GM21515 (cell line): Measurements from ENCODE around the gene UGT2A1.
A peak's percentile ranks its signal among the peaks of the same experiment; 100 is the strongest.
"Not testable (repeated sequence)": the region's sequence is repeated elsewhere in the genome, so short reads cannot be mapped to it uniquely, and the experiment has no call there.

Experiments used
- ATAC-seq: cut with Tn5 transposase; IDR thresholded peaks from one replicate; pipeline ENCODE4 v1.9.1; 2021; ENCODE audit not compliant: unreplicated experiment

Gene UGT2A1

DNA sequence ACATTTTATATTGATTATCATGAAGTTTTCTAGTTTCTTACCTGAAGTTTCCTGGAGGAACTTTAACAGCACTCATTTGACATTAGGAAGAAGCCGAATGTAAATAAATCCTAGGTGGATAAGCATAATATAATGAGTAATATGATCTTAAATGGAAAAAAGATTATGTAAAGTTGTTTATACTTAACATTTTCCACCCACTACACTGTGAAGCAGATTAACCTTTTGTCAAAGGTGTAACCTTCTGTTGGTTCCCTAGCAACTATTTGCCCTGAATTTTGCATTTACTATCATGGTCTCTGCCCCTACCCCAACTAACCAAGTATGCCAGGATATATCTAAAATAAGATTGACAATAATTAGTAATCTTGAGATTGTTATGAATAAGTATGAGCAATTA lies at the start of gene UGT2A1:
Gene UGT2A1 (minus strand): TSS at position 101 of the 400 bp plus-strand sequence. CDS start 5,603 bp downstream, outside the sequence.
- no peak for ATAC-seq

DNA sequence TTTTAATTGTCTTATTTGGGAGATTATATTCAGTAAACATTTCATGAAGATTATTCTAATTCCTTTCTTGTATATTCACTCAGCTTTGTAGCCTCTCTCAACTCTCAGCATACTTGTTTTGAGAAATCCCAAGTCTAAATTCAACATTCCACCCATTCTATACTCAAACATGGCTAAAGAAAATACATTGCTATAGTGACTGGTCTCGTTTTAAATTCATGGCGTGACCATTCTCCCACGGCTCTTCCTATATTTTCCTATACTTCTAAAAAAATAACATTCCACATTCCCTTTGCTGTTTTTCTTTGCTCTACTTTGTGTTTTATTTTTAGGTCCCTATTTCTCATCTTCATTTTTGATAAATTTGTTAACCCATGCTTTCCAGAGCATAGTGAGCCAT lies 49.2 kb upstream of the UGT2A1 start:
- no peak for ATAC-seq

DNA sequence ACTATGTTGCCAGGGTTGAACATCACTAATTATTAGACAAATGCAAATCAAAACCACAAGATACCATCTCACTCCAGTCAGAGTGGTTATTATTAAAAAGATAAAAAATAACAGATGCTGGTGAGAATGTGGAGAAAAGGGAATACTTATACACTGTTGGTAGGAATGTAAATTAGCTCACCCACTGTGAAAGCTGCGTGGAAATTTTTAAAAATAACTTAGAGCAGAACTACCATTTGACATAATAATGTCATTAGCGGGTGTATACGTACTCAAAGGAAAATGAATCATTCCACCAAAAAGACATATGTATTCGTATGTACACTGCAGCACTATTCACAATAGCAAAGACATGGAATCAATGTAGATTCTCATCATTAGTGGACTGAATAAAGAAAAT lies 48.6 kb upstream of the UGT2A1 start:
- ATAC-seq, result no peak

DNA sequence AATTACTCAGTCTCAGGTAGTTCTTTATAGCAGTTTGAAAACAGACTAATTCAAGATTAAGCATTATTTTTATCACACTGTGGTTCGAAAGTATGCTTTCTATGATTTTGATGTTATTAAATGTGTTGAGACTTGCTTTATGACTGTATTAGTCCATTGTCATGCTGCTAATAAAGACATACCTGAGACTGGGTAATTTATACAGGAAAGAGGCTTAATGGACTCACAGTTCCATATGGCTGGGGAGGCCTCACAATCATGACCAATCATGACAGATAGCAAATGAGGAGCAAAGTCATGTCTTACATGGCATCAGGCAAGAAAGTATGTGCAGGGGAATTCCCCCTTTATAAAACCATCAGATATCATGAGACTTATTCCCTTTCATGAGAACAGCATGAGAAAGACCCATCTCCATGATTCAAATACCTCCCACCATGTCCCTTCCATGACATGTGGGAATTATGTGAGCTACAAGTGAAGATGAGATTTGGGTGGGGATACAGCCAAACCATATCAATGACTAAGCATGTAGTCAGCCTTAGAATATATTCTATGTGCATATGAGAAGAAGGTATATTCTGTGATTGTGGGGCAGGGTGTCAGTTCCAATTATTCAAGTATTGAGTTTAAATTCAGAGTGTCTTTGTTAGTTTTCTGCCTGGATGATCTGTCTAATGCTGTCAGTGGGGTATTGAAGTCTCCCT lies 44.6 kb upstream of the UGT2A1 start:
- no peak for ATAC-seq

DNA sequence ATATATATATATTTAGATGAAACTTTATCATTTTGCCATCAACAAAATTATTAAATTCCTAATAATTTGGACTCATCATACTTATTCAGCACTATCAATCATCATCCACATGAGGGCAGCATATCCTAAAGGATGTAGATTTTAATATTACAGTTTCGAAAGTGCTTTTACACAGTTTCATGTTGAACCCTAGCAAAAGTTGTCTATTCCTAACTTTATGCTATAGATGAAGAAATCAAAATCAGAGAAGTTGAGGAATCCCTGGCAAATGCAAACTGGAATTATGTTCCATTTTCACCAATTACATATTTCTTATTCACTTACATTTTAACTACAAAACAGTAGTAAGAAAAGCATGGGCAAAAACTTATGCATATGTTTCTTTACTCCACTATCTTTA lies 36.6 kb upstream of the UGT2A1 start:
- ATAC-seq, result peak; percentile 72

DNA sequence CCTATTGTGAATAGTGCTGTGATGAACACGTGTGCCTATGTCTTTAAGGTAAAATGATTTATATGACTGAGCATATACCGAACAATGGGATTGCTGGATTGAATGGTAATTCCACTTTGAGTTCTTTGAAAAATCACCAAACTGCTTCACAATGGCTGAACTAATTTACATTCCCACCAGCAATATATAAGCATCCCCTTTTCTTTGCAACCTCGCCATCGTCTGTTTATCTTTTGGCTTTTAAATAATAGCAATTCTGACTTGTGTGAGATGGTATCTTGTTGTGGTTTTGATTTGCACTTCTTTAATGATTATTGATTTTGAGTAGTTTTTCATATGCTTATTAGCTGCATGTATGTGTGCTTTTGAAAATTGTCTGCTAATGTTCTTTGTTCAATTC lies 31.8 kb upstream of the UGT2A1 start:
- no peak for ATAC-seq

DNA sequence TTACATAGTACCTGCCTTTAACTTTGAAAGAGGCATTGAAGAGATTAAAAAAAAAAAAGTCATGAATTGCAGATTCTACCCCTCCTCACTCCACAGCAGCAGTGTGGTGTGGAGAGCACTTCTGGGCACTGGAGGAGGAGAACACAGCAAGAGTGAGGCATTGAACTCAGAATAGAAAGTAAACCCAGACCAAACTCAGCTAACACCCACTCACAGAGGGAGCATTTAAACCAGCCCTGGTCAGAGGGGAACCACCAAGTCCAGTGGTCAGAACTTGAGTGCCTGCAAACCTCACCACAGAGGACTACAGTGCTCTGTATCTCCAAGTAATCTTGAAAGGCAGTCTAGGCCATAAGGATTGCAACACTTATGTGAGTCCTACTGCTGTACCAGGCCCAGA lies 15.6 kb upstream of the UGT2A1 start:
- no peak for ATAC-seq

DNA sequence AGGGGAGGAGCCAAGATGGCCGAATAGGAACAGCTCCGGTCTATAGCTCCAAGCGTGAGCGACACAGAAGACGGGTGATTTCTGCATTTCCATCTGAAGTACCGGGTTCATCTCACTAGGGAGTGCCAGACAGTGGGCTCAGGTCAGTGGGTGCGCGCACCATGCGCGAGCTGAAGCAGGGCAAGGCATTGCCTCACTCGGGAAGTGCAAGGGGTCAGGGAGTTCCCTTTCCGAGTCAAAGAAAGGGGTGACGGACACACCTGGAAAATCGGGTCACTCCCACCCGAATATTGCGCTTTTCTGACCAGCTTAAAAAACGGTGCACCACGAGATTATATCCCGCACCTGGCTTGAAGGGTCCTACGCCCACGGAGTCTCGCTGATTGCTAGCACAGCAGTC lies 11.0 kb upstream of the UGT2A1 start:
- ATAC-seq, result not testable (repeated sequence)

DNA sequence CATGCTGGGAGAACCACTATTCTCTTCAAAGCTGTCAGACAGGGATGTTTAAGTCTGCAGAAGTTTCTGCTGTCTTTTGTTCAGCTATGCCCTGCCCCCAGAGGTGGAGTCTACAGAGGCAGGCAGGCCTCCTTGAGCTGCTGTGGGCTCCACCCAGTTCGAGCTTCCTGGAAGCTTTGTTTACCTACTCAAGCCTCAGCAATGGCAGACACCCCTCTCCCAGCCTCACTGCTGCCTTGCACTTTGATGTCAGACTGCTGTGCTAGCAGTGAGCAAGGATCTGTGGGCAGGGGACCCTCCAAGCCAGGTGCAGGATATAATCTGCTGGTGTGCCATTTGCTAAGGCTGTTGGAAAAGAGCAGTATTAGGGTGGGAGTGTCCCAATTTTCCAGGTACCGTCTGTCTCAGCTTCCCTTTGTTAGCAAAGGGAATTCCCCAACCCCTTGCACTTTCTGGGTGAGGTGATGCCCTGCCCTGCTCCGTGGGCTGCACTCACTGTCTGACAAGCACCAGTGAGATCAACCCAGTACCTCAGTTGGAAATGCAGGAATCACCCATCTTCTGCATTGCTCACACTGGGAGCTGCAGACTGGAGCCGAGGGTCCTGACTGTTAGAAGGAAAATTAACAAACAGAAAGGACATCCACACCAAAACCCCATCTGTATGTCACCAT lies 8.2 kb upstream of the UGT2A1 start:
- not testable (repeated sequence) for ATAC-seq

DNA sequence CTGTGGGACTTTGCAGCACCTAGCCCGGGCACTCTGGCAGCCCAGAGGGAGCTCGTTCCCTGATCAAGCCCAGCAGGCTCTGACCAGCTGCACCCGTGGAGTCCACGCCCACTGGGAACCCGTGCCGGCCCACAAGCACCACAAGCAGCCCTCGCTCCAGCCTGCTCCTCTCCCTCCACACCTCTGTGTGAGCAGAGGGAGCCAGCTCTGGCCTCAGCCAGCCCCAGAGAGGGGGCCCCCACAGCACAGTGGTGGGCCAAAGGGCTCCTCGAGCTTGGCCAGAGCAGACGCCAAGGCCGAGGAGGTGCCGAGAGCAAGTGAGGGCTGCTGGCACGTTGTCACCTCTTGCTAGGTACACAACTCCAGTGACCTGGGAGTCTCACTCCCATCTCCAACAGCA lies 5.1 kb upstream of the UGT2A1 start:
- no peak for ATAC-seq

DNA sequence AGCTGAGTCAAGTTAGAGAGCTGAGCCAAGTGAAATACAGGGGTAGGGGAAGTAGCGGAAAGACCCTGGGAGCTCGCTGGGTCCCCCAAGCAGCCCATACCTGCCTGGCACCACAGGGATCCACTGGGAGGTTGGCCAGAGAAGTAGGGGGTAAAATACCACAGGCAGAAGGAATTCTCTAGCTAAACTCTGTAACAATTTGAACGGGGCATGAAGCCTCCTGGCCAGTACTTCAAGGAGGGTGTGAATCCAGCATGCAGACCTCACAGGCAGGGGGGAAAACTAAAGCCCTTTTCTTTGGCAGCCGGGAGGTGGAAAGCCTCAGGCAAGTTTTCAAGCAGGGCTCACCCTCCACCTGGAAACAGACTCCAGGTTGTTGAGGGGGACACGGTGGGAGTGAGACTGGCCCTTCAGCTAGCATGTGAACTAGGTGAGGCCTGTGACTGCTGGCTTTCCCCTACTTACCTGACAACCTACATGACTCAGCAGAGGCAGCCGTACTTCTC lies 3.7 kb upstream of the UGT2A1 start:
- ATAC-seq, result no peak

DNA sequence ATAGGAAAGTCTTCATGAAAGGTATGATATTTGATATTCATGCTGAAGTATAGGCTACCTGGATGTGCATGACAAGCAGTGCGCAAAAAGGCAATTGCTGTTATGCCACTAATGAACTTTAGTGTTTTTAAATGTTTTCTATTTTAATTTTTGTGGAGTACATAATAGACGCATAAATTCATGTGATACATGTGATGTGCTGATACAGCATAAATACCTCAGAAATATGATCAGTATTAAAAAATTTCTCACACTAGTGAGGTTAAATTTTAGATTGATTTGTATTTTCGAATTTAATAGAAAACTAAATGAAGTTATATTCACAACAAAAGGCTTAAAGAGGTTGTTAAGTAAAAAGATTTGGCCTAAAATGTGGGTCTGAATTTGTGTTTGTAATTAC lies 2.2 kb downstream of the UGT2A1 start:
- ATAC-seq, result no peak

DNA sequence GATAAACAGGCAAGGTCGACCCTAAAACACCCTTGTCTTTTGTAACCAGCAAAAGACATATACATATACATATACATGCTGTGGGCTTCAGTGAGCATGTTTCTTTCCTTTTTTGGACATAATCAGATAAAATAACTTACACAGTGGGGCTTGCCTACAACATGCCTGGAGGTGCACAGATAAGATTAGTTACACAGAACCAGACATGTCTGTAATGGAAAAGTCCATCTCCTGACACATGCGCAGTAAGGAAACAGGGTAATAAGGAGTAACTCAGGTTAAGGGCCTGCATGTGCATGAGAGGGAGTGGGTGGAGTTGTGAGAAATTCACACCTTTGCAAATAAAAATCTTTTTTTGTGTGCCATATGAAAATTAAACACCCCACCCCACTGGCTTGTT lies 3.4 kb downstream of the UGT2A1 start:
- no peak for ATAC-seq

DNA sequence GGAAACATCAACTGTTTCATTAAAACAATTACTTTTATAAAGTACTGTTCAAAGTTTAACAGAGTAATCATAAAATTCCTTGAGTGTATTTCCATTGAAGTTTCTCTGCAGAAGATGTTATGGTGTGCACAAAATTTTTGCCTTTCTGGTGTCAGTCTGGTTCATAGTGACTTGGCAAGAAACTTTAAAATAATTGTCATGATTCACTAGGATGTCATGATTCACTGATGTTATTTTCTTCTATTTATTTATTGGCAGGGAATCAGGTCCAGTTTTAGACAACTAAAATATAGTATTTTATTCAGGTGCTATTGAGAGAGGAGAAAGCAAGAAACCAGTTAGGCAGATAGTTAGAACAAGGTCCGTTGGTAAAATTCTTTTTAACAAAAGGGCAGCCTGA lies 3.8 kb downstream of the UGT2A1 start:
- no peak for ATAC-seq

DNA sequence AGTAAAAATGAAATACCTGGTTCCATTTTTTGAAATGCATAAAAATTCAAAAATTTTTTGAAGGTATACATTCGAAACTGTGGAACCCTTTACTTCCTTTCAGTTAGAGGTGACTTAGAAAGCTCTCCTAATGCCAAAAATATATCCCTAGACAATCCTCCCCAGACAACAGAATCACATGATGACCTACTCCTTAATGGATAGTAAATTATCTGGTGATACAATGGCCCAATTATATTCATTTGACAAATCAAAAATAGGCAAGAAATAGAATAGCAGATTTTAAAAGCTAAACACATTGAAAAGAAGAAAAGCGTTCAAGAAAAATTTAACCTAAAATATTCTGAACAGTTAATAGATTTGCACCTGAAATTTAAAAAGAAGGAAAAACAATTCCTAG lies 10.1 kb downstream of the UGT2A1 start:
- ATAC-seq, result no peak

DNA sequence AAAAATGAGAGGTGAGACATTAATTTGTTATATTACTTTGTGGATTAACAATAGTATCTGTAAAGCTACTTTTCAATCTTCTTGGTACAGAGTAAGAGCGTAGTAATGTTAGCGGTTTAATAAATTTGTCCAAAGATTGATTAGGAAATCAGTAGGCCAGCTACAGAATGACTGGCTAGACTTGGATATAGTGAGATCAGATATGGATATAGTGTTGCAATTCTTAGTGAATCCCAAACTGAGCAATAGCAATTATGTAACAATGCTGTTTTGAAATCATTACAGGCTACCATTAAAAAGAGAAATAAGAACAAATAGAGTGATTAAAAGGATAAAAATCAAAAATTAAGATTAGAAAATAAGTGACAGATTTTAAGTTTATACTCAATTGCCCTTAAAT lies 12.8 kb downstream of the UGT2A1 start:
- no peak for ATAC-seq

DNA sequence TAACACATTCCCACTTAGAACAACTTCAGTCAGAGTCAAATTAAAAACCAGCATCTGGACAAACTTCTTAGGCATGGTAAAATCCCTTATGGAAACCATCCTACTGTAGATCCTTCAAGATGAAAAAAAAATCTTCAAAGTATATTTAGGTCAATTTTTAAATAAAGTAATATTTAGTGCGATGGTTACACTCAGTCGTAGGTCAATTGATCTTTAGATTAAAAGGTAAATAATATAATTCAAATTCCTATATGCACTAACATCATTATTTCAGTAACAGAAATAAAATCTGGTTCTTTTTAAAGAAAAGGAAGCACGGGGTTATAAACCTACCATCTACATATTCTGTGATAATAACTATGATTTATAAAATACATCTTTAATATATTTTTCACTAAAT lies 13.5 kb downstream of the UGT2A1 start, which contains the start of gene UGT2A2:
Gene UGT2A2 (minus strand): TSS at position 101 of the 400 bp plus-strand sequence. CDS start 2 bp downstream, at position 99.
- ATAC-seq, result no peak

DNA sequence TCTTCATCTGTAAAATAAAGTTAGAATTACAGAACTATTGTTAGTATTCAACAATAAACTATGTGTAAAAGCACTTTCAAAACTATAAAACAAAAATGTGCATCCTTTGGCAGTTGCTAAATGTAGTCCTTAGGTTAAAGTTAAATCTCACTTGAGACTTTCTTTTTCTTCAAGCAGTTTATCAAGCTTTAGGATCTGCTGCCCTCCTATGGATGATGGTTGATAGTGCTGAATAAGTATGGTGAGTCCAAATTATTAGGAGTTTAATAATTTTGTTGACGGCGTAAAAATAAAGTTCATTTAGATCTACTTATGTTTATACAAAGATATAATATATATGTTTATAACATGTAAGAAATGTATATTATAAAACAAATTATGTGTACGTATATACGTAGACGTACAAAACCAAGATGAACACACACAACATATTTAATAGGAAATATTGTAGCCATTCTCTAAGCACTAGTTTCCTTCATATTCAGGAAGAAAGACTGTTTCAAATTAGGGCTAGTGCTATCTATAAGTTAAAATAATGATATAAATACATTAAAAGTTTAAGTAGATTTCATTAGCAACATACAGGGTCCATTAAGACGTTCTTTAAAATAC lies 35.9 kb downstream of the UGT2A1 start:
- no peak for ATAC-seq

DNA sequence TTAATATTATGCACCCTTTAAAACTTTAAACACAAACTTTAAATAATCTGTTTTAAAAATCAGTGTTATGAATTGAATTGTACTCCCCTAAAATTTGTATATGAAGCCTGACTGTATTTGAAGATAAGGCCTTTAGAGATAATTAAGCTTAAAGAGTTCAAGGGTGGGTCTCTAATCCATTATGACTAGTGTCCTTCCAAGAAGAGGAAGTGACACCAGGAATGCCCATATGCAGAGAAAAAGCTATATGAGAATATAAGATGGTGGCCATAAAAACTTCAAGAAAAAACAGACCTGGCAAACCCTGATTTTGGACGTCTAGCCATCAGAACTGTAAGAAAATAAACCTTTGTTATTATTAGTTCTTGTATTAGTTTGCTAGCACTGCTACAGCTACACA lies 42.6 kb downstream of the UGT2A1 start:
- no peak for ATAC-seq

DNA sequence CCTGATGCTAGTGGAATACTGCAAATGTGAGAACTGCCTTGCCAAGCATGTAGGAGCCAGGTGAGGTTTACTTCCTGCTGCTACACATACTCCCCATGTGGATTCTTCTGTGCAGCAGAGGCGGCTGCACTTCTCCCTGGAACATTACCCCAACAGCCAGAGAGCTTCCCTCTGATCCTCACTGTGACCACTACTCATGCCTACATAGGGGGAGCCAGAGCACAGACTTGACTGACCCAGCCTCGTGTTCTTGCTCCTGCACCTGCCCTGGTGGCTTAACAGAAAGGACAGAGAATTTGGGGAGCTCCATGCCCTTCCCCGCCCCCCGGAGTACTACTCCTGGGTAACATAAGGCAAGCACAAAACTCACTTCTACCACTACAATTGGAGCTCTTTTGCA lies 52.0 kb downstream of the UGT2A1 start:
- no peak for ATAC-seq

DNA sequence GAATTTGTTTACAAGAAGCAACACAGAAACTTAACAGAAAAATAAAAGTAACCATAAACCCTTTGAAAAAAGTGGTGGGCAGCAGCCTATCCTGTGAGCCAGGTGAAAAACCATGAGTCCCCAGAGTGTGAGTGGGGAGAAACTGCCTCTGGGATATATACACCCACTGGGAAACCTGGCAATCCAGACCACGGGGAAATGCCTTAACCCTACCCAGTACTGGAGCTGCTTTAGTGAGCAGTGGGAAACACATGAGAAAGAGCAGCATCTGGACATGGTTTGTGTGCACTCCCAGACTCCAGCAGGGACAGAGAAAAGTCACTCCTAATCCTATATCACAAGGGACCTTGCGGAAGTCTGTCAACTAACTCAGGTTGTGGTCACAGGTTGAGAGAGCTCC lies 53.0 kb downstream of the UGT2A1 start:
- no peak for ATAC-seq

DNA sequence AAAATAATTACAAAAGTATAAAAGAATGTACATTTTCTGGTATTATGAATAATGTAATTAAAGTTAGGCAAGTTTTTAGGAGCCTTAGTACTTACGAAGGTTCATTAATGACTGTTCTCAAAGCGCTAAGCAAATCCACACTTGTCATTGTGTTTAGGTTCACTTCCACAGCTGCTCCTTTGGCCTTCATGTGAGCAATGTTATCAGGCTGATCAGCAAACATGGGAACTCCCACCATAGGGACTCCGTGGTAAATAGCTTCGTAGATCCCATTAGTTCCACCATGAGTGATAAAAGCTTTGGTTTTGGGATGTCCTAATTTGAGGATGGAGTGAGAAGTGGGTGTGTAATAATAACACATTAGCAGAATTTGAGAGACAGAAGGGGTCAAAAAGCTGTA lies 58.7 kb downstream of the UGT2A1 start:
- no peak for ATAC-seq
